Type B pancreatic cell (in vitro differentiated cells): ENCODE data around the gene CNN3. TPM values are rescaled to one million over a fixed set of nuclear protein-coding genes. Genes with fewer than 3 reads are reported as not detected.

Experiments used
- DNase-seq: peaks from one replicate; pipeline ENCODE4 v3.0.0; 2021; ENCODE audit warnings: mixed read lengths; ENCODE audit not compliant: unreplicated experiment; ENCODE audit errors: extremely low spot score
- H3K27ac Mint-ChIP-seq: 2 replicates; pipeline ENCODE4 v1.8.0; 2021; ENCODE audit warnings: mild to moderate bottlenecking, mixed read lengths
- H3K27me3 Mint-ChIP-seq: 2 replicates; pipeline ENCODE4 v1.8.0; 2021; ENCODE audit warnings: mixed read lengths
- H3K36me3 Mint-ChIP-seq: 2 replicates; pipeline ENCODE4 v1.8.0; 2021; ENCODE audit warnings: mixed read lengths
- H3K4me1 Mint-ChIP-seq: one replicate; pipeline ENCODE4 v1.8.0; 2021; ENCODE audit warnings: mixed read lengths; ENCODE audit not compliant: unreplicated experiment
- H3K4me3 Mint-ChIP-seq: 2 replicates; pipeline ENCODE4 v1.8.0; 2021; ENCODE audit warnings: mild to moderate bottlenecking, mixed read lengths
- H3K9me3 Mint-ChIP-seq: 2 replicates; pipeline ENCODE4 v1.8.0; 2021; ENCODE audit warnings: mixed read lengths
- CTCF ChIP-seq: fragments of 200-600 bp; sonication (generic); conservative IDR thresholded peaks from 2 replicates; pipeline ENCODE4 v1.5.0; 2021; ENCODE audit warnings: antibody characterized with exemption, mild to moderate bottlenecking
- total RNA-seq: library from RNA; stranded (reverse); gene quantifications from 2 replicates; pipeline ENCODE4 v1.2.1, GENCODE V29; 2021; ENCODE audit warnings: low replicate concordance

Gene CNN3
- total RNA-seq, 1 donor from 2014 or later = 258 TPM

DNA sequence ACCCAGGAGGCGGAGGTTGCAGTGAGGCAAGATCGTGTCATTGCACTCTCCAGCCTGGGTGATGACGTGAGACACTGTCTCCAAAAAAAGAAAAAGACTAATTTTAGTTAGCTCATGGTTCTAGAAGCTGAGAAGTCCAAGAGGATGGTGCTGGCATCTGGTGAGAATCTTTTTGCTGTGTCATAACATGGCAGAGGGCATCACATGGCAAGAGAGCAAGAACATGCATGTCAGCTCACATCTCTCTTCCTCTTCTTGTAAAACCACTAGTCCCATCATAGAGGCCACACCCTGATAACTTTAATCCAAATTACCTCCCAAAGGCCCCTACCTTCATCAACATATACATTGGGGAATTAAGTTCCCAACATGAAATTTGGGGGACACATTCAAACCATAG, 13.8 kb upstream of the CNN3 start:
- Mint-ChIP-seq H3K27ac (no peak overlapping the region), H3K36me3 (no peaks in the 10 kb centered on the region), H3K4me3 (no peak overlapping the region), H3K9me3 (no peaks in the 10 kb centered on the region), H3K27me3 (no peaks in the 10 kb centered on the region), H3K4me1 (peaks cover 10% of the 10 kb centered on the region)
- no peak for TF ChIP-seq CTCF
- DNase-seq = no peak

- H3K27ac Mint-ChIP-seq = no peak overlapping the region
- H3K9me3 Mint-ChIP-seq = no peaks in the 10 kb centered on the region
- H3K4me3 Mint-ChIP-seq = no peak overlapping the region
- no peaks in the 10 kb centered on the region for H3K27me3 Mint-ChIP-seq
- peaks cover 3% of the 10 kb centered on the region for H3K36me3 Mint-ChIP-seq
- no peak for TF ChIP-seq CTCF
- no peak for DNase-seq
- peaks cover 18% of the 10 kb centered on the region for H3K4me1 Mint-ChIP-seq
These were observed 10.9 kb upstream of the CNN3 start for GRCh38 chr1:94937820-94938219.

DNA sequence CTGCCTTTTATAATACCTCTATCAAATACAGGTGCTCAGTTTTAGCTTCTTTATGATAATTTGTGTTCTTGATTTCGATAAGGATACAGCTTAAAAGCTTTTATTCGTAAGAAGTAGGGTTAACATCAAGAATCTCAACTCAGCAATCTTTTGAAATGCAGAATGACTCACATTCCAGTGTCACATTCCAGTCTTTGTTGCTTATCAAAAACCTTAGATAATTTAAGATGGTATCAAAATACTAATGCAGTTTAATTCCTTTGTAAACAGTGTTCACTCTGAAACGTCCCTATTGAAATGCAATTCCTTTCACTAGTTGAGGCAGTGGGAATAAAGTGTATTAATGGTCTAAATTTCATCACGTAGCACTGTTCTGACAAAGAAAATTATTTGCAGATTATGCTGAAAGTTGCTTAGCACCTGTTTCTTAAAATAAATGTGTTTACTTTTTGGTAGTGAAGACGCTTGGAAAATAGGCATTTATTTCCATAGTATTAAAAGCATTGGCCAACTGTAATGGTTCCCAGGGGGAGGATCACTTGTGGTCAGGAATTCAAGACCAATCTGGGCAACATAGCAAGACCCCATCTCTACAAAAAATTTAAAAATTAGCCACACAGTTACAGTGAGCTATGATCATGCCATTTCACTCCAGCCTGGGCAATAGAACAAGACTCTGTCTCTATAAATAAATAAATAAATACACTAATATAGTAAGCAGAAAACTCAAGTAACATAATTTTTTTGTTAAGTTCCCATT, 10.1 kb upstream of the CNN3 start:
- H3K9me3 Mint-ChIP-seq = no peaks in the 10 kb centered on the region
- peaks cover 3% of the 10 kb centered on the region for H3K36me3 Mint-ChIP-seq
- no peak overlapping the region for H3K27ac Mint-ChIP-seq
- TF ChIP-seq CTCF = no peak
- no peaks in the 10 kb centered on the region for H3K27me3 Mint-ChIP-seq
- peaks cover 18% of the 10 kb centered on the region for H3K4me1 Mint-ChIP-seq
- H3K4me3 Mint-ChIP-seq = no peak overlapping the region
- DNase-seq = no peak

DNA sequence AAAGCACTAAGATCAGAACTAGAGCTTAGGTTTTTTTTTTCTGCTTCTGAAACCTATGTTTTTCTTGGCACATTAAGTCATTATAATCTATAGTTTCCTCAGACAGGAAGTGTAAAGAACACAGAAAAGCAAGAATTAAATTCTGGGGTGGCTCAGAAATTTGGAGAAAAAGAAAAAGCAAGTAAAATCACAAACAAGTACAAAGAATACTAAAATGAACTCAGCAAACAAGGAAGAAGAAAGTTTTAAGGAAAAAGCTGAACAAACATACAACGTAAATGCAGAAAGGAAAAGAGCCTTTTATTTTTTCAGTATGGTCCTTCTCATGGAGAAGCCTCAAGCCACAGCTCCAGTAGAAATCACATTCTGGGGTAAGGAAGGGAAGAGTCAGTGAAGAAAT, 8.6 kb upstream of the CNN3 start:
- Mint-ChIP-seq H3K36me3 (peaks cover 3% of the 10 kb centered on the region), H3K4me1 (peaks cover 24% of the 10 kb centered on the region), H3K9me3 (no peaks in the 10 kb centered on the region), H3K27me3 (no peaks in the 10 kb centered on the region), H3K27ac (peak overlapping the region; percentile 5), H3K4me3 (no peak overlapping the region)
- DNase-seq = no peak
- TF ChIP-seq CTCF = no peak

GRCh38 chr1:94935034-94935433, 8.1 kb upstream of the CNN3 start:
- Mint-ChIP-seq H3K9me3 (no peaks in the 10 kb centered on the region), H3K4me1 (peaks cover 27% of the 10 kb centered on the region), H3K27me3 (no peaks in the 10 kb centered on the region), H3K36me3 (peaks cover 3% of the 10 kb centered on the region), H3K4me3 (no peak overlapping the region), H3K27ac (no peak overlapping the region)
- TF ChIP-seq CTCF = no peak
- no peak for DNase-seq
